SU-DHL-6 (cell line): Measurements from ENCODE around the gene LTB4R2.

ENCODE experiments used
- H2AFZ ChIP-seq: fragments of 200-600 bp; sonication (generic); 2 replicates; pipeline ENCODE4 v1.6.1; 2014; ENCODE audit warnings: low read depth, mild to moderate bottlenecking, moderate library complexity, mixed read lengths, antibody characterized with exemption, low read length; ENCODE audit not compliant: severe bottlenecking
- H3F3A ChIP-seq: fragments of 200-600 bp; shearing (Covaris generic); 2 replicates; pipeline ENCODE4 v1.6.0; 2016; ENCODE audit warnings: antibody characterized with exemption, mild to moderate bottlenecking; ENCODE audit not compliant: insufficient read depth
- H3K27ac ChIP-seq: fragments of 200-600 bp; sonication (generic); 2 replicates; pipeline ENCODE4 v1.5.1; 2016; ENCODE audit warnings: low read depth, mild to moderate bottlenecking, low read length, moderate library complexity, mixed read lengths
- H3K27me3 ChIP-seq: fragments of 200-600 bp; sonication (generic), shearing (Covaris generic); 2 replicates; pipeline ENCODE4 v1.6.0; 2014; ENCODE audit warnings: mild to moderate bottlenecking, low read length
- H3K36me3 ChIP-seq: fragments of 200-600 bp; sonication (generic); 2 replicates; pipeline ENCODE4 v1.6.1; 2014; ENCODE audit warnings: mild to moderate bottlenecking, low read length, mixed read lengths
- H3K4me2 ChIP-seq: fragments of 300-600, 200-600 bp; shearing (Covaris generic), sonication (generic); 2 replicates; pipeline ENCODE4 v1.6.0; 2014; ENCODE audit warnings: low read length, low read depth, mild to moderate bottlenecking; ENCODE audit not compliant: poor library complexity, severe bottlenecking
- H3K4me3 ChIP-seq: fragments of 200-600 bp; sonication (generic); 2 replicates; pipeline ENCODE4 v1.5.1; 2014; ENCODE audit warnings: antibody characterized with exemption, low read length, mild to moderate bottlenecking, mixed read lengths; ENCODE audit not compliant: insufficient read depth, poor library complexity, severe bottlenecking
- H3K79me2 ChIP-seq: fragments of 200-600 bp; sonication (generic); 2 replicates; pipeline ENCODE4 v1.6.1; 2014; ENCODE audit warnings: mild to moderate bottlenecking, low read length, moderate library complexity; ENCODE audit not compliant: insufficient read depth
- H3K9ac ChIP-seq: fragments of 200-600 bp; sonication (generic); 2 replicates; pipeline ENCODE4 v1.7.0; 2014; ENCODE audit warnings: mild to moderate bottlenecking, low read length
- H3K9me2 ChIP-seq: fragments of 200-600 bp; sonication (generic); replicated peaks from 2 replicates; pipeline ENCODE4 v1.6.1; 2014; ENCODE audit warnings: low read length; ENCODE audit not compliant: insufficient read depth
- H3K9me3 ChIP-seq: fragments of 200-600 bp; sonication (generic); 2 replicates; pipeline ENCODE4 v1.6.1; 2014; ENCODE audit warnings: low read length, mixed read lengths; ENCODE audit not compliant: insufficient read depth
- H4K20me1 ChIP-seq: fragments of 200-600 bp; sonication (generic); 2 replicates; pipeline ENCODE4 v1.6.1; 2014; ENCODE audit warnings: low read depth, mild to moderate bottlenecking, antibody characterized with exemption, low read length, moderate library complexity, mixed read lengths
- CTCF ChIP-seq: fragments of 200-600 bp; sonication (generic); IDR thresholded peaks from one replicate; pipeline ENCODE4 v1.5.1; 2017; ENCODE audit warnings: antibody characterized with exemption, mild to moderate bottlenecking, low read length, moderate library complexity; ENCODE audit not compliant: insufficient read depth, poor library complexity, severe bottlenecking
- EZH2phosphoT487 ChIP-seq: fragments of 200-600 bp; sonication (generic), shearing (Covaris generic); conservative IDR thresholded peaks from 2 replicates; pipeline ENCODE4 v1.6.1; 2018; ENCODE audit warnings: mild to moderate bottlenecking, antibody characterized with exemption, low read length, moderate library complexity, mixed read lengths

The LTB4R2 gene

GRCh38 chr14:24323341-24323740 is 13.4 kb downstream of the LTB4R2 start:
- no peak overlapping the region for H3K4me2 ChIP-seq
- H3K27me3 ChIP-seq: no peaks in the 10 kb centered on the region
- no peaks in the 10 kb centered on the region for H3F3A ChIP-seq

GRCh38 chr14:24324024-24324423 is 14.1 kb downstream of the LTB4R2 start:
- Histone ChIP-seq H3K9me3 (no peaks in the 10 kb centered on the region), H2AFZ (no peak overlapping the region), H3K9ac (no peak overlapping the region), H3K4me2 (no peak overlapping the region), H3K27ac (no peak overlapping the region), H3F3A (no peaks in the 10 kb centered on the region), H3K9me2 (no peaks in the 10 kb centered on the region), H3K79me2 (no peaks in the 10 kb centered on the region), H4K20me1 (no peaks in the 10 kb centered on the region), H3K4me3 (no peak overlapping the region), H3K36me3 (no peaks in the 10 kb centered on the region), H3K27me3 (no peaks in the 10 kb centered on the region)
- TF ChIP-seq CTCF (no peak), EZH2phosphoT487 (no peak)

More at GRCh38 chr14:24323341-24323740, 13.4 kb downstream of the LTB4R2 start:
- Histone ChIP-seq H2AFZ (no peak overlapping the region), H3K4me3 (no peak overlapping the region), H3K9me3 (no peaks in the 10 kb centered on the region), H3K9me2 (no peaks in the 10 kb centered on the region), H3K27ac (no peak overlapping the region), H4K20me1 (no peaks in the 10 kb centered on the region), H3K79me2 (no peaks in the 10 kb centered on the region), H3K36me3 (no peaks in the 10 kb centered on the region), H3K9ac (no peak overlapping the region)
- TF ChIP-seq EZH2phosphoT487 (no peak), CTCF (no peak)

GRCh38 chr14:24325041-24325530 is 15.1 kb downstream of the LTB4R2 start:
- Histone ChIP-seq H3K9me2 (no peaks in the 10 kb centered on the region), H3K9ac (no peak overlapping the region), H3K79me2 (no peaks in the 10 kb centered on the region), H3K36me3 (no peaks in the 10 kb centered on the region), H2AFZ (no peak overlapping the region), H3K4me2 (no peak overlapping the region), H3K4me3 (no peak overlapping the region), H4K20me1 (no peaks in the 10 kb centered on the region), H3K27ac (no peak overlapping the region), H3F3A (no peaks in the 10 kb centered on the region), H3K27me3 (no peaks in the 10 kb centered on the region), H3K9me3 (no peaks in the 10 kb centered on the region)
- TF ChIP-seq EZH2phosphoT487 (no peak), CTCF (no peak)
